Mesenchymal stem cell (in vitro differentiated cells and primary cell): ENCODE results near the gene POLR1C.
A peak's percentile ranks its signal among the peaks of the same experiment; 100 is the strongest.

ENCODE experiments used
- DNase-seq: peaks from one replicate; pipeline ENCODE4 v3.0.0-alpha.2; 2013
- H2AFZ ChIP-seq: one replicate; pipeline ENCODE4 v1.6.1; 2013; ENCODE audit warnings: low read depth, mild to moderate bottlenecking, control low read depth, inconsistent platforms, low read length, moderate library complexity
- H2AK5ac ChIP-seq: 2 replicates; pipeline ENCODE4 v1.6.1; 2013; ENCODE audit warnings: low read length, moderate library complexity, mild to moderate bottlenecking, inconsistent platforms; ENCODE audit not compliant: severe bottlenecking
- H2BK120ac ChIP-seq: one replicate; pipeline ENCODE4 v1.6.1; 2013; ENCODE audit warnings: low read depth, mild to moderate bottlenecking, inconsistent platforms, low read length, moderate library complexity
- H2BK12ac ChIP-seq, 2 experiments: one replicate each; pipeline ENCODE4 v1.6.1; 2013; ENCODE audit warnings: inconsistent platforms in 2 of 2, low read length in 2 of 2, mild to moderate bottlenecking in 2 of 2, moderate library complexity in 2 of 2, control low read depth in 1 of 2
- H2BK15ac ChIP-seq: one replicate; pipeline ENCODE4 v1.6.1; 2013; ENCODE audit warnings: mild to moderate bottlenecking, low read depth, inconsistent platforms; ENCODE audit not compliant: poor library complexity, severe bottlenecking
- H2BK5ac ChIP-seq: 2 replicates; pipeline ENCODE4 v1.6.1; 2013; ENCODE audit warnings: low read depth, mild to moderate bottlenecking, low read length, control low read depth, inconsistent platforms; ENCODE audit not compliant: poor library complexity, severe bottlenecking
- H3K14ac ChIP-seq, 2 experiments: one replicate each; pipeline ENCODE4 v1.6.1; 2013; ENCODE audit warnings: inconsistent platforms in 2 of 2, low read length in 2 of 2, control low read depth in 1 of 2, mild to moderate bottlenecking in 1 of 2, moderate library complexity in 1 of 2
- H3K18ac ChIP-seq, 2 experiments: one replicate each; pipeline ENCODE4 v1.6.1; 2013; ENCODE audit warnings: inconsistent platforms in 2 of 2, low read length in 2 of 2, control low read depth in 1 of 2, low read depth in 1 of 2, mild to moderate bottlenecking in 1 of 2
- H3K23ac ChIP-seq, 2 experiments: one replicate each; pipeline ENCODE4 v1.6.1; 2013; ENCODE audit warnings: inconsistent platforms in 2 of 2, low read length in 2 of 2, mild to moderate bottlenecking in 2 of 2, moderate library complexity in 2 of 2, control low read depth in 1 of 2
- H3K27ac ChIP-seq: 2 replicates; pipeline ENCODE4 v1.5.1; 2013; ENCODE audit warnings: mild to moderate bottlenecking, moderate library complexity, low read length, control low read depth, inconsistent platforms; ENCODE audit not compliant: poor library complexity, severe bottlenecking
- H3K27me3 ChIP-seq, 2 experiments: 2 replicates each; pipeline versions ENCODE4 v1.6.1 to v1.7.0; 2013; ENCODE audit warnings: low read length in 2 of 2, mild to moderate bottlenecking in 2 of 2, moderate library complexity in 2 of 2, control low read depth in 1 of 2, inconsistent platforms in 1 of 2; ENCODE audit not compliant: control insufficient read depth in 1 of 2, insufficient read depth in 1 of 2
- H3K36me3 ChIP-seq, 2 experiments: 2 replicates each; pipeline versions ENCODE4 v1.6.1 to v1.7.0; 2013; ENCODE audit warnings: low read length in 2 of 2, control low read depth in 1 of 2, inconsistent platforms in 1 of 2, low read depth in 1 of 2, mild to moderate bottlenecking in 1 of 2; ENCODE audit not compliant: insufficient read depth in 2 of 2, control insufficient read depth in 1 of 2
- H3K4ac ChIP-seq, 2 experiments: one replicate each; pipeline ENCODE4 v1.6.1; 2013; ENCODE audit warnings: inconsistent platforms in 2 of 2, low read length in 2 of 2, mild to moderate bottlenecking in 2 of 2, moderate library complexity in 2 of 2, control low read depth in 1 of 2, low read depth in 1 of 2
- H3K4me1 ChIP-seq: 2 replicates; pipeline ENCODE4 v1.6.1; 2013; ENCODE audit warnings: low read depth, low read length, control low read depth; ENCODE audit not compliant: control insufficient read depth, insufficient read depth
- H3K4me2 ChIP-seq: 2 replicates; pipeline ENCODE4 v1.6.1; 2013; ENCODE audit warnings: low read length, mild to moderate bottlenecking, inconsistent platforms; ENCODE audit not compliant: poor library complexity, severe bottlenecking
- H3K4me3 ChIP-seq, 2 experiments: 2 replicates each; pipeline versions ENCODE4 v1.5.1 to v1.7.0; 2013; ENCODE audit warnings: low read length in 2 of 2, mild to moderate bottlenecking in 2 of 2, control low read depth in 1 of 2, low read depth in 1 of 2; ENCODE audit not compliant: insufficient read depth in 1 of 2
- H3K79me1 ChIP-seq: replicated peaks from 2 replicates; pipeline ENCODE4 v1.6.1; 2013; ENCODE audit warnings: mild to moderate bottlenecking, control low read depth, low read length, inconsistent platforms; ENCODE audit not compliant: poor library complexity, severe bottlenecking
- H3K9ac ChIP-seq: 2 replicates; pipeline ENCODE4 v1.7.0; 2013; ENCODE audit warnings: mild to moderate bottlenecking, low read length, moderate library complexity
- H3K9me3 ChIP-seq: 2 replicates; pipeline ENCODE4 v1.7.0; 2013; ENCODE audit warnings: mild to moderate bottlenecking, low read length; ENCODE audit not compliant: control insufficient read depth
- H4K8ac ChIP-seq: one replicate; pipeline ENCODE4 v1.6.1; 2013; ENCODE audit warnings: inconsistent platforms, mild to moderate bottlenecking, low read length, moderate library complexity
- H4K91ac ChIP-seq: one replicate; pipeline ENCODE4 v1.6.1; 2013; ENCODE audit warnings: mild to moderate bottlenecking, low read length, inconsistent platforms
- WGBS: methylation state at CpG from one replicate; pipeline ENCODE4 v1.1.7; 2013; ENCODE audit warnings: mixed read lengths; 5-methylcytosine and 5-hydroxymethylcytosine counted together

Gene POLR1C

GRCh38 chr6:43504756-43505593, 11.9 kb upstream of the POLR1C start:
- Histone ChIP-seq H3K18ac (no peak overlapping the region), H3K4me1 (peaks cover 8% of the 10 kb centered on the region), H3K79me1 (peaks cover 2% of the 10 kb centered on the region), H3K4me3 (no peak overlapping the region), H2AK5ac (no peak overlapping the region), H3K9me3 (no peaks in the 10 kb centered on the region), H2BK5ac (no peak overlapping the region), H3K4ac (no peak overlapping the region), H3K14ac (no peak overlapping the region), H4K8ac (no peak overlapping the region), H3K4me2 (no peak overlapping the region), H2BK12ac (no peak overlapping the region), H3K27ac (no peak overlapping the region), H4K91ac (no peak overlapping the region), H3K9ac (no peak overlapping the region), H2BK15ac (no peak overlapping the region), H2BK120ac (no peak overlapping the region), H2AFZ (no peak overlapping the region), H3K27me3 (peaks cover 0 to 19% of the 10 kb centered on the region in 2 experiments), H3K36me3 (peaks cover 56 to 57% of the 10 kb centered on the region in 2 experiments), H3K23ac (no peak overlapping the region)
- no peak for DNase-seq
- 95% methylated on average over 26 of the region's 26 CpGs for WGBS

GRCh38 chr6:43505718-43506117, 11.2 kb upstream of the POLR1C start:
- no peak overlapping the region for H4K8ac ChIP-seq
- no peak overlapping the region for H2AFZ ChIP-seq
- H2BK15ac ChIP-seq: no peak overlapping the region
- no peak overlapping the region for H3K14ac ChIP-seq
- peaks cover 14% of the 10 kb centered on the region for H3K4me1 ChIP-seq
- no peaks in the 10 kb centered on the region for H3K79me1 ChIP-seq
- WGBS: 91% methylated on average over 5 of the region's 6 CpGs
- H2BK12ac ChIP-seq: no peak overlapping the region
- H3K27me3 ChIP-seq: peaks cover 0 to 19% of the 10 kb centered on the region in 2 experiments
- no peak overlapping the region for H3K9ac ChIP-seq
- H3K18ac ChIP-seq: no peak overlapping the region
- DNase-seq: no peak
- no peak overlapping the region for H3K23ac ChIP-seq
- H2BK5ac ChIP-seq: no peak overlapping the region
- H3K4me3 ChIP-seq: no peak overlapping the region
- H3K4me2 ChIP-seq: no peak overlapping the region
- H3K4ac ChIP-seq: no peak overlapping the region
- no peak overlapping the region for H2BK120ac ChIP-seq
- no peaks in the 10 kb centered on the region for H3K9me3 ChIP-seq
- no peak overlapping the region for H2AK5ac ChIP-seq
- H3K36me3 ChIP-seq: peaks cover 50 to 52% of the 10 kb centered on the region in 2 experiments
- no peak overlapping the region for H4K91ac ChIP-seq
- H3K27ac ChIP-seq: no peak overlapping the region

GRCh38 chr6:43506171-43506570, 10.7 kb upstream of the POLR1C start:
- Histone ChIP-seq H3K4ac (no peak overlapping the region), H3K18ac (no peak overlapping the region), H3K14ac (no peak overlapping the region), H2BK12ac (no peak overlapping the region), H2BK5ac (no peak overlapping the region), H2BK120ac (no peak overlapping the region), H3K23ac (no peak overlapping the region), H3K27me3 (peaks cover 0 to 19% of the 10 kb centered on the region in 2 experiments), H3K4me2 (no peak overlapping the region), H3K9ac (peak overlapping the region; percentile 63), H3K4me3 (no peak overlapping the region), H2AK5ac (no peak overlapping the region), H3K36me3 (peaks cover 50 to 51% of the 10 kb centered on the region in 2 experiments), H3K9me3 (no peaks in the 10 kb centered on the region), H3K27ac (no peak overlapping the region), H2AFZ (no peak overlapping the region), H3K4me1 (peaks cover 16% of the 10 kb centered on the region), H4K8ac (no peak overlapping the region), H2BK15ac (no peak overlapping the region), H3K79me1 (no peaks in the 10 kb centered on the region), H4K91ac (peak overlapping the region; percentile 28)
- WGBS: 80% methylated on average over 3 of the region's 3 CpGs
- no peak for DNase-seq

- H3K27ac ChIP-seq: no peak overlapping the region
- H2BK12ac ChIP-seq: no peak overlapping the region
- H4K8ac ChIP-seq: no peak overlapping the region
- H3K79me1 ChIP-seq: no peaks in the 10 kb centered on the region
- no peak overlapping the region for H3K18ac ChIP-seq
- H3K23ac ChIP-seq: no peak overlapping the region
- peaks cover 0 to 19% of the 10 kb centered on the region in 2 experiments for H3K27me3 ChIP-seq
- no peak overlapping the region for H3K14ac ChIP-seq
- H2BK15ac ChIP-seq: no peak overlapping the region
- H3K4me3 ChIP-seq: no peak overlapping the region
- H4K91ac ChIP-seq: no peak overlapping the region
- no peak overlapping the region for H2AK5ac ChIP-seq
- H3K4ac ChIP-seq: no peak overlapping the region
- peaks cover 51 to 52% of the 10 kb centered on the region in 2 experiments for H3K36me3 ChIP-seq
- 36% methylated on average over 14 of the region's 14 CpGs for WGBS
- H3K9ac ChIP-seq: peak overlapping the region; percentile 63
- peaks cover 16% of the 10 kb centered on the region for H3K4me1 ChIP-seq
- H3K4me2 ChIP-seq: no peak overlapping the region
- peak; percentile 84 for DNase-seq
- H2BK120ac ChIP-seq: no peak overlapping the region
- H3K9me3 ChIP-seq: no peaks in the 10 kb centered on the region
- H2BK5ac ChIP-seq: no peak overlapping the region
- H2AFZ ChIP-seq: no peak overlapping the region
Observed at GRCh38 chr6:43506667-43507471, 10.0 kb upstream of the POLR1C start.
